Measurements from ENCODE around the gene CADM1.

The CADM1 gene

DNA sequence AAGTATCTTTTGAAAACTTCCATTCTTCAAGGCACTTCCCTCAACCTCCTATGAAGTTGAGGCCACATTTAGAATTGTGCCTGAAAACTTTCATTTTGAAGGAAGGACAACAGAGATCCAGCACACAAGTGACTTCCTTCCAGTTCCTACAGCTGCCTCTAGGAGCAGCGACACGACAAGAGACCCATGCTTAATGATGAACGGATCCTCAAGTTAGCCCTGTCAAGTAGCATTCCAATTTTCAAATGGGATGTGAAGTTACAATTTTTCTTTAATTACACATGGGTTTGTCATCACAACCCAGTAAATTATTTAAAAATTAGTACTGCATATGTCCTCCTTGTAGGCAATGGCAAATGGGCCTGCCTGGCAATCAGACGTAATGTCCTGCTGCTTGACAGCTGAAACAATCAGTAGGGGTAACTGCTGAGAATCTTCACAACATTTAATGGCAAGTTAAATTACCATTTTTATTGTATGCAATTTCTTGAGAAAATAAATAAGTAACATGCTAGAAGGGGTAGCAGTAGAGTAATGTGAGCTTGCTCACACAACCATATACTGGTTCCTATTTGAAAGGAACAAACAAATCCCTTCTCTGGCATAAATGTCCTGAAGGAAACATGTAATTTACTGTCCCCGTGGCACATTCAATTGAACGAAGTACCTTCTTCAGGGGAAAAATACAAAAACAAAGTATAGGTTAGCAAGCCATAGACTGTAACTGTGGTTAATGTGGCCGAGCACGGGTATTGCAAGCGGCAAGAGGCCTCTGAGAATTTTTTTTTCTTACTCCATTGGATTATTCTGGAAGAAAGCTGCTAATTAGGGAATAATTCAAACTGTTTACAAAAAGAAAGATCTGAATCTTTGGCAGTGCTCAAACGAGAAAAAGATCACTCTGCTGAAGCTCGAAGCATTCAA, 288.3 kb downstream of the CADM1 start:
- ATAC-seq (ENCODE audit: low read depth) = no peak
- H3K9me3 ChIP-seq (ENCODE audit: severe bottlenecking) = no peaks in the 10 kb centered on the region
- TF ChIP-seq, protein P1, sequence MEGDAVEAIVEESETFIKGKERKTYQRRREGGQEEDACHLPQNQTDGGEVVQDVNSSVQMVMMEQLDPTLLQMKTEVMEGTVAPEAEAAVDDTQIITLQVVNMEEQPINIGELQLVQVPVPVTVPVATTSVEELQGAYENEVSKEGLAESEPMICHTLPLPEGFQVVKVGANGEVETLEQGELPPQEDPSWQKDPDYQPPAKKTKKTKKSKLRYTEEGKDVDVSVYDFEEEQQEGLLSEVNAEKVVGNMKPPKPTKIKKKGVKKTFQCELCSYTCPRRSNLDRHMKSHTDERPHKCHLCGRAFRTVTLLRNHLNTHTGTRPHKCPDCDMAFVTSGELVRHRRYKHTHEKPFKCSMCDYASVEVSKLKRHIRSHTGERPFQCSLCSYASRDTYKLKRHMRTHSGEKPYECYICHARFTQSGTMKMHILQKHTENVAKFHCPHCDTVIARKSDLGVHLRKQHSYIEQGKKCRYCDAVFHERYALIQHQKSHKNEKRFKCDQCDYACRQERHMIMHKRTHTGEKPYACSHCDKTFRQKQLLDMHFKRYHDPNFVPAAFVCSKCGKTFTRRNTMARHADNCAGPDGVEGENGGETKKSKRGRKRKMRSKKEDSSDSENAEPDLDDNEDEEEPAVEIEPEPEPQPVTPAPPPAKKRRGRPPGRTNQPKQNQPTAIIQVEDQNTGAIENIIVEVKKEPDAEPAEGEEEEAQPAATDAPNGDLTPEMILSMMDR (IDR thresholded peaks at IDR 0.05; ENCODE audit: poor library complexity, severe bottlenecking) = peak; percentile 16
- no peaks in the 10 kb centered on the region for H3K36me3 ChIP-seq (ENCODE audit: low read depth)
- no peak for DNase-seq (ENCODE audit: low spot score)
- no peaks in the 10 kb centered on the region for H3K27me3 ChIP-seq (ENCODE audit: insufficient read depth, poor library complexity, severe bottlenecking)
- no peak overlapping the region for H3K4me3 ChIP-seq (ENCODE audit: severe bottlenecking)
- H3K4me1 ChIP-seq (ENCODE audit: insufficient read depth, poor library complexity, severe bottlenecking) = no peaks in the 10 kb centered on the region
- H3K27ac ChIP-seq (ENCODE audit: poor library complexity, severe bottlenecking) = no peak overlapping the region

GRCh38 chr11:115214644-115215234, 289.5 kb downstream of the CADM1 start:
- no peaks in the 10 kb centered on the region for H3K9me3 ChIP-seq (ENCODE audit: severe bottlenecking)
- H3K4me1 ChIP-seq (ENCODE audit: insufficient read depth, poor library complexity, severe bottlenecking) = no peaks in the 10 kb centered on the region
- ATAC-seq (ENCODE audit: low read depth) = no peak
- DNase-seq (ENCODE audit: low spot score) = no peak
- H3K36me3 ChIP-seq (ENCODE audit: low read depth) = no peaks in the 10 kb centered on the region
- no peaks in the 10 kb centered on the region for H3K27me3 ChIP-seq (ENCODE audit: insufficient read depth, poor library complexity, severe bottlenecking)
- no peak overlapping the region for H3K27ac ChIP-seq (ENCODE audit: poor library complexity, severe bottlenecking)
- TF ChIP-seq, protein P1 (IDR thresholded peaks at IDR 0.05; ENCODE audit: poor library complexity, severe bottlenecking) = no peak
- H3K4me3 ChIP-seq (ENCODE audit: severe bottlenecking) = no peak overlapping the region

- H3K27me3 ChIP-seq (ENCODE audit: insufficient read depth, poor library complexity, severe bottlenecking) = no peaks in the 10 kb centered on the region
- no peaks in the 10 kb centered on the region for H3K9me3 ChIP-seq (ENCODE audit: severe bottlenecking)
- H3K4me1 ChIP-seq (ENCODE audit: insufficient read depth, poor library complexity, severe bottlenecking) = no peaks in the 10 kb centered on the region
- TF ChIP-seq, protein P1 (IDR thresholded peaks at IDR 0.05; ENCODE audit: poor library complexity, severe bottlenecking) = no peak
- no peak overlapping the region for H3K27ac ChIP-seq (ENCODE audit: poor library complexity, severe bottlenecking)
- H3K36me3 ChIP-seq (ENCODE audit: low read depth) = no peaks in the 10 kb centered on the region
- no peak overlapping the region for H3K4me3 ChIP-seq (ENCODE audit: severe bottlenecking)
- ATAC-seq (ENCODE audit: low read depth) (no peak), DNase-seq (ENCODE audit: low spot score) (no peak)
Measured at GRCh38 chr11:115213007-115213406, 291.2 kb downstream of the CADM1 start.

DNA sequence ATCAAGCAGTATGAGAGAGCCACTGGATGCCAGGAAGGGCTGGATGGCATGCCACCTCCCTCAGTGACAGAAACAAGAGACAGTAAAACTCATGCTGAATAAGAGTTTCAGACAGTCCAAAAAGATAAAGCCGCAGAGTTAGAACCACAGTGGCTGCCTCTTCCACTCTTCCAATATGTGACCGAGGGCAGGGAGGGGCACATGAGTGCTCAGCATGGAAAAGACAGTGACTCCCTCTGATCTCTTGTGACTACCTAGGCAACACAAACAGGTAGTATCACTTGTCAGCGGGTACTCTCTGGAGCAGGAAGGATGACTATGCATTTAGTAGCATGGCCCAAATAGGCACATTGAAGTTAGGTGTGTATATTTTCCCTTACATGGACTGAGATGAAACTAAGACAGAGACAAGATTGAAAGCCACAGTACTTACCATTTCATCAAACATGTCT, 295.4 kb downstream of the CADM1 start:
- DNase-seq (ENCODE audit: low spot score) (no peak), ATAC-seq (ENCODE audit: low read depth) (no peak)
- TF ChIP-seq, protein P1 (IDR thresholded peaks at IDR 0.05; ENCODE audit: poor library complexity, severe bottlenecking) = no peak
- Histone ChIP-seq H3K36me3 (ENCODE audit: low read depth) (no peaks in the 10 kb centered on the region), H3K27me3 (ENCODE audit: insufficient read depth, poor library complexity, severe bottlenecking) (no peaks in the 10 kb centered on the region), H3K9me3 (ENCODE audit: severe bottlenecking) (no peaks in the 10 kb centered on the region), H3K27ac (ENCODE audit: poor library complexity, severe bottlenecking) (no peak overlapping the region), H3K4me1 (ENCODE audit: insufficient read depth, poor library complexity, severe bottlenecking) (no peaks in the 10 kb centered on the region), H3K4me3 (ENCODE audit: severe bottlenecking) (no peak overlapping the region)

All from RWPE2 (cell line).